GM13977 (cell line): ENCODE measurements around the gene LRRC23.
"Not testable (repeated sequence)": the region's sequence is repeated elsewhere in the genome, so short reads cannot be mapped to it uniquely, and the experiment has no call there.

ENCODE experiments used
- DNase-seq: peaks from one replicate; pipeline ENCODE4 v3.0.0; 2012; ENCODE audit warnings: low spot score
- in situ Hi-C: fragments of 300-500 bp; cut with MboI; formaldehyde crosslinking; loops from one replicate; pipeline ENCODE4 v1.12.0; 2022; ENCODE audit warnings: low sequenced_read_pairs, low pct_unique_long_range_greater_than_20kb, mixed read lengths, inconsistent platforms; ENCODE audit not compliant: unreplicated experiment
- TF ChIP-seq, protein P1 (sequence below): IDR thresholded peaks from 2 replicates; pipeline ENCODE4 v1.5.1; 2012; ENCODE audit warnings: mild to moderate bottlenecking, control low read depth; ENCODE audit not compliant: insufficient read depth; ENCODE audit errors: extremely low read depth, missing control alignments

Gene LRRC23

DNA sequence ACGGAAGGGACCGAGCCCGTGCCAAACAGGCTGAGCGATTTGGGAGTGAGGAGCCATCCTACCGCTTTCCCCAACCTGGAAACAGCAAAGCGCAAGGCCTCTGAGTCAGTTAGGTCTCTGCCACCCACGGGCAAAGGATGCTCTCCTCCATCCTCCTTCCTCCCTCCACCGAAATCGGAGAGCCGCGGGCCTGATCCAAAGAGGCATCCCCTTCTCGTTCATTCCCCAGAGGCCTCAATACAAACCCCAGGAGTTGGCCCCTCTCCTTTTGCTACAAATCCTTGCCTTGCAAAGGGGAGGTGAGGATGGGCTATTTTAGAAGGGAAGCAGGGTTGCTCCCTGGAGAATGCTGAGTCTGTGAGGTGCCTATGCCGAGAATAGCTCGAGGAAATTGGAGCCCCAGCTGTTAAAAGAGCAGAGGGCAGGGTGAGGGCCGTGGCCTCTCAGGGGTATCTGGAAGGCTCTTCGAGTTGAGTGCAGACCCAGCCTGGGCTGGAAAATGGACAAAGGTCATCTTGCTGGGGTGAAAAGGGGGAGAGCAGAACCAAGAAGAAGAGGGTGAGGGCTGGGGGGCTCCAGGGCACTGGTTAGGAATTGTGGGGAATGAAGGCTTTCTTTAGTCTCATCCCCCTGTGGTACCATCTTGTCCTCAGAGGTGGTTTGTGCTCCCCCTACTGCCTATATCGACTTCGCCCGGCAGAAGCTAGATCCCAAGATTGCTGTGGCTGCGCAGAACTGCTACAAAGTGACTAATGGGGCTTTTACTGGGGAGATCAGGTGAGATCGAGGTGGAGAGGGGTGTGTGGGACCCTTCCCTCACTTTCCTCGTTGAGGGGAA is 36.2 kb upstream of the LRRC23 start:
- DNase-seq = no peak
- TF ChIP-seq, protein P1, sequence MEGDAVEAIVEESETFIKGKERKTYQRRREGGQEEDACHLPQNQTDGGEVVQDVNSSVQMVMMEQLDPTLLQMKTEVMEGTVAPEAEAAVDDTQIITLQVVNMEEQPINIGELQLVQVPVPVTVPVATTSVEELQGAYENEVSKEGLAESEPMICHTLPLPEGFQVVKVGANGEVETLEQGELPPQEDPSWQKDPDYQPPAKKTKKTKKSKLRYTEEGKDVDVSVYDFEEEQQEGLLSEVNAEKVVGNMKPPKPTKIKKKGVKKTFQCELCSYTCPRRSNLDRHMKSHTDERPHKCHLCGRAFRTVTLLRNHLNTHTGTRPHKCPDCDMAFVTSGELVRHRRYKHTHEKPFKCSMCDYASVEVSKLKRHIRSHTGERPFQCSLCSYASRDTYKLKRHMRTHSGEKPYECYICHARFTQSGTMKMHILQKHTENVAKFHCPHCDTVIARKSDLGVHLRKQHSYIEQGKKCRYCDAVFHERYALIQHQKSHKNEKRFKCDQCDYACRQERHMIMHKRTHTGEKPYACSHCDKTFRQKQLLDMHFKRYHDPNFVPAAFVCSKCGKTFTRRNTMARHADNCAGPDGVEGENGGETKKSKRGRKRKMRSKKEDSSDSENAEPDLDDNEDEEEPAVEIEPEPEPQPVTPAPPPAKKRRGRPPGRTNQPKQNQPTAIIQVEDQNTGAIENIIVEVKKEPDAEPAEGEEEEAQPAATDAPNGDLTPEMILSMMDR = no peak
- in situ Hi-C loops = no loop called here

DNA sequence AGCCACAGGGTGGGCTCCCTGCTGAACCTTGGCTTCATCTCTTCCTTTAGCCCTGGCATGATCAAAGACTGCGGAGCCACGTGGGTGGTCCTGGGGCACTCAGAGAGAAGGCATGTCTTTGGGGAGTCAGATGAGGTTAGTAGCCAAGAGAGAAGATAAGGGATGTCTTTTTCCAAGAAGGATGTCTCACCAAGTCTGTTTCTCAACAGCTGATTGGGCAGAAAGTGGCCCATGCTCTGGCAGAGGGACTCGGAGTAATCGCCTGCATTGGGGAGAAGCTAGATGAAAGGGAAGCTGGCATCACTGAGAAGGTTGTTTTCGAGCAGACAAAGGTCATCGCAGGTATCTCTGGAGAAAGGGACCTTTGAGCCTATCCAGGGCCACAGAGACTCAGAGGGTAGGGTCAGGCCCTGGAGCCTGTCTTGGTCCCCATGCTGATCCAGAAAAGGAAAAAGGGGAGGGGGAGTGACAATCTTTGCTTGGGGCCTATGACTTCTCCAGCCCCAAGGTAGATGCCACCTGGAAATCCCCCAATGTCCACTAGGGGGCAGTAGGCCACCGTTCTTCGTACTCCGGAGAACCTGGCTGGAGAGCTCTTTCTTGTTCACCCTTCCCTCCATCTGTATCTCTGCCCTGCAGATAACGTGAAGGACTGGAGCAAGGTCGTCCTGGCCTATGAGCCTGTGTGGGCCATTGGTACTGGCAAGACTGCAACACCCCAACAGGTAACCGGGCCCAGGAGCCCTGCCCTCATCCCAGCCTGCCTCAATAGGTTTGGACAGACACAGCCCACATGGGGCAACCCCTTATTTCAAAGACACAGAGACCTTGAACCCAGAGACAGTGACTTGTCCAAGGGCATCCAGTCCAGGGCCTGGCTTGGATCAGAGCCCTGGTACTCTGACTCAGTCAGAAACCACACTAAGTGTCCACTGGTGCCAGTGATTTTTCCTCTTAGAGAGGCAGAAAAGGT is 35.3 kb upstream of the LRRC23 start:
- peak; percentile 82 for DNase-seq
- in situ Hi-C loops = no loop called here
- TF ChIP-seq, protein P1 = peak; percentile 92

DNA sequence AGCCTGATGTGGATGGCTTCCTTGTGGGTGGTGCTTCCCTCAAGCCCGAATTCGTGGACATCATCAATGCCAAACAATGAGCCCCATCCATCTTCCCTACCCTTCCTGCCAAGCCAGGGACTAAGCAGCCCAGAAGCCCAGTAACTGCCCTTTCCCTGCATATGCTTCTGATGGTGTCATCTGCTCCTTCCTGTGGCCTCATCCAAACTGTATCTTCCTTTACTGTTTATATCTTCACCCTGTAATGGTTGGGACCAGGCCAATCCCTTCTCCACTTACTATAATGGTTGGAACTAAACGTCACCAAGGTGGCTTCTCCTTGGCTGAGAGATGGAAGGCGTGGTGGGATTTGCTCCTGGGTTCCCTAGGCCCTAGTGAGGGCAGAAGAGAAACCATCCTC is 34.3 kb upstream of the LRRC23 start:
- DNase-seq, in situ Hi-C loops: not testable (repeated sequence)

DNA sequence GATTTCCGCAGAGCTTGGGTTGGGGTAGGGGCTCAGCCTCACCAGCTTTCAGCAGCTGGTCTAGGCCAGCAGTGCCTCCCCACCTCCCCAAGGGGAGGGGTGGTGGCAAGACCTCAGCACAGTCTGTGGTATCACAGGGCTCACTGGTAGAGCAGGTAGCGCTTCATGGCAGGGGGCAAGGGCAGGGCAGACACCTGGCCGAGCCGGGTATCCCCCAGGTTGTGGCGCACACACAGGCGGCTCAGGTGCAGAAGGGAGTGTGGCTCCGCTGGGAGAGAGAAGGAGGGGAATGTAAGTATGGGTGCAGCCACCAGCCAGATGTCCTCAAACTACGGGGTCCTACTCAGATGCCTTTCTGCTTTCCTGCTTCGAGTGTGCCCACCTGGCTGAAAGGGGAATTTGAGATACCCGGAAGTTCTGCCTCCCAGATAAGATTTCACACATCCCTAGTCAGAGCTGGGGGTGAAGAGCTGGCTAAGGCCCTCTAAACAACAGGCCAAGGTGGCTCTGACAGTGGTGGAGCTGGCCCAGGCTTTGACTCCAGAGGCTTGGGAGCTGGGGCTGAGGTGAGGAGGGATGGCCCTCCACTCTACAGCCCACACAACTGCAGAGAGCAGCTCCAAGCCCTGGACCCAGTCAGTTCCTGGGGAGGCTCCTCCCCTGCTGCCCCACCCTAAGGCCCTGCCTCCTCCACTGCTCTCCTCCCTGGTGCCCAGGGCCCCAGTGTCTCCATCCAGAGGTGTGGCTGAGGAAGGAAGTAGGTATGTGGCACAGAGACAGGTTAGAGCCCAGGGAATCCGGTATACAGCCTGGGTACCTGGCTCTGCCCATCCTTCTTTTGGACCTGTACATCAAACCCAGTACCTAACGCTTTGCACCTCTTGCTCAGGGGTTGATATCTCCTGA is 33.3 kb upstream of the LRRC23 start:
- in situ Hi-C loops = no loop called here
- DNase-seq = peak; percentile 41
- TF ChIP-seq, protein P1 = no peak

DNA sequence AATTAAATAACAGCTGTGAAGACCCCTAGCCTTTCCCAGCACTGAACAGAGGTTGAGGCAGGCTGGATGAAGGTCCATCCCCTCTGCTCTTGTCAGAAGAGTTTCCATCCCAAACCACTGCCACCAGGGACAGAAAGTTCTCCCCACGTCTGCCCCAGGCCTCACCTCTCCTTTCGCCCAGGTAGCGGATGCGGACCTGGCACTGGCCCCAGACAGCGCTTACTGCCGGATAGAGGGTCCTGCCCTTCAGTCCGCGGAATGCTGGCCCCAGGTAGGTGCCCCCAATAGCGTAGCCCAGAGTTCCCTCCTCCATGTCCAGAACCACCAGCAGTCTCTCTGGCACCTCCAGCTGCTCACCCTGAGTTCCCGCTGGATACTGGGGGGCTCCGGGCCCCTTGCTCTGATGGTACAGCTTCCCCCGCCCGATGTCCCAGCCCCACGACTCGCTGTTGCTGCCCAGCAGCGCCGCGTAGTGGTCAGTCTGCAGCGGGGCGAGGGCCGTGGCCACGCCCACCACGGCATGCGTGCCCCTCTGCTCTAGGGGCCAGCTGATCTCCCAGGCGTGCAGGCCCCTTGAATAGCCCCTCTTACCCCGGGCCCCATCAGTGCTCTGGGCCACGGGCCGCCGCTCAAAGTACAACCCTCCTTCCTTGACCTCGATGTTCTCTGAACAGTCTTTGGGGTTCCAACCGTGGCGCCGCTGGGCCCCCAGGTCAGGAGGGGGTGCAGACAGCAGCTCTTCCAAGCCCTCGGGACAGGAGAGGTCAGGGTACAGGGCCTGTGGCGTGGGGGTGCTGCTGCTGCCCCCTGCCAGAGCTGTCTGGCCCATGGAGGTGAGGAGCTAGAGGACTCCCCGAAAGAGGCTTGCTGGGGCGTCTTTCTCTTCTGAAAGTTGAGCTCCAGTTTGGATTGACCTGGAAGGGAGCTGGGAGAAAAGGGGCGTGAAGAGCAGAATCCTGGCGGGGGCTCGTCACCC is 32.3 kb upstream of the LRRC23 start:
- in situ Hi-C loops = no loop called here
- DNase-seq = peak; percentile 88
- TF ChIP-seq, protein P1 = peak; percentile 99
